GM23338 (cell line): ENCODE results near the gene CYP3A5. TPM values are rescaled to one million over a fixed set of nuclear protein-coding genes. Genes with fewer than 3 reads are reported as not detected.

ENCODE experiments used
- ATAC-seq: fragments of 200-7000 bp; cut with Tn5 transposase; 3 replicates; pipeline ENCODE4 v1.9.1; 2020
- DNase-seq: peaks from one replicate; pipeline ENCODE4 v3.0.0-alpha.2; 2015; ENCODE audit warnings: low spot score
- H2AFZ ChIP-seq: fragments of 200-600 bp; sonication (generic); 2 replicates; pipeline ENCODE4 v1.8.0; 2016; ENCODE audit warnings: antibody characterized with exemption, mild to moderate bottlenecking, moderate library complexity
- H3F3A ChIP-seq: fragments of 200-600 bp; sonication (generic); replicated peaks from 2 replicates; pipeline ENCODE4 v1.8.0; 2017; ENCODE audit warnings: antibody characterized with exemption, mixed run types, low read depth
- H3K27ac ChIP-seq: fragments of 200-600 bp; sonication (generic); 2 replicates; pipeline ENCODE4 v1.6.1; 2016; ENCODE audit warnings: low read depth
- H3K27me3 ChIP-seq: fragments of 200-600 bp; sonication (generic); 2 replicates; pipeline ENCODE4 v1.8.0; 2016; ENCODE audit warnings: mild to moderate bottlenecking, mixed run types, moderate library complexity; ENCODE audit not compliant: insufficient read depth
- H3K36me3 ChIP-seq: fragments of 200-600 bp; sonication (generic); 2 replicates; pipeline ENCODE4 v1.8.0; 2016; ENCODE audit warnings: mild to moderate bottlenecking; ENCODE audit not compliant: insufficient read depth
- H3K4me1 ChIP-seq: fragments of 200-600 bp; sonication (generic); 2 replicates; pipeline ENCODE4 v1.8.0; 2016; ENCODE audit warnings: mild to moderate bottlenecking, moderate library complexity; ENCODE audit not compliant: insufficient read depth
- H3K4me2 ChIP-seq: fragments of 200-600 bp; sonication (generic); 2 replicates; pipeline ENCODE4 v1.7.1; 2017; ENCODE audit warnings: mixed run types
- H3K4me3 ChIP-seq: fragments of 200-600 bp; sonication (generic); 2 replicates; pipeline ENCODE4 v1.6.1; 2016; ENCODE audit warnings: mixed run types
- H3K79me2 ChIP-seq: fragments of 200-600 bp; sonication (generic); replicated peaks from 2 replicates; pipeline ENCODE4 v1.8.0; 2017; ENCODE audit warnings: mild to moderate bottlenecking; ENCODE audit not compliant: insufficient read depth
- H3K9me2 ChIP-seq: fragments of 200-600 bp; sonication (generic); 2 replicates; pipeline ENCODE4 v1.8.0; 2017; ENCODE audit not compliant: insufficient read depth
- H4K20me1 ChIP-seq: fragments of 200-600 bp; sonication (generic); replicated peaks from 2 replicates; pipeline ENCODE4 v1.8.0; 2017; ENCODE audit warnings: mild to moderate bottlenecking; ENCODE audit not compliant: insufficient read depth
- H3K27ac Mint-ChIP-seq: 2 replicates; pipeline ENCODE4 v1.8.0; 2020; ENCODE audit warnings: inconsistent platforms, mild to moderate bottlenecking, moderate library complexity, mixed read lengths
- H3K27me3 Mint-ChIP-seq: 3 replicates; pipeline ENCODE4 v1.8.0; 2022; ENCODE audit warnings: low read depth, mild to moderate bottlenecking, moderate library complexity, mixed read lengths, inconsistent platforms; ENCODE audit not compliant: insufficient read depth, poor library complexity
- H3K36me3 Mint-ChIP-seq: 3 replicates; pipeline ENCODE4 v1.8.0; 2021; ENCODE audit warnings: low read depth, mild to moderate bottlenecking, inconsistent platforms, moderate library complexity, mixed read lengths
- H3K4me1 Mint-ChIP-seq: 3 replicates; pipeline ENCODE4 v1.8.0; 2020; ENCODE audit warnings: mild to moderate bottlenecking, inconsistent platforms, mixed read lengths
- H3K4me3 Mint-ChIP-seq: 3 replicates; pipeline ENCODE4 v1.8.0; 2021; ENCODE audit warnings: moderate library complexity, mild to moderate bottlenecking, inconsistent platforms, mixed read lengths
- H3K9me3 Mint-ChIP-seq: 3 replicates; pipeline ENCODE4 v1.8.0; 2020; ENCODE audit warnings: moderate library complexity, mild to moderate bottlenecking, inconsistent platforms, mixed read lengths
- EZH2 ChIP-seq: fragments of 200-600 bp; sonication (generic); IDR thresholded peaks from one replicate; pipeline ENCODE4 v1.8.0; 2017; ENCODE audit warnings: antibody characterized with exemption, mild to moderate bottlenecking, low read depth; ENCODE audit not compliant: unreplicated experiment
- EZH2phosphoT487 ChIP-seq: fragments of 200-600 bp; sonication (generic); IDR thresholded peaks from one replicate; pipeline ENCODE4 v1.8.1; 2018; ENCODE audit warnings: antibody characterized with exemption; ENCODE audit not compliant: unreplicated experiment
- JUNB ChIP-seq: IDR thresholded peaks from one replicate; pipeline ENCODE4 v1.6.1; 2016; ENCODE audit warnings: antibody characterized with exemption; ENCODE audit not compliant: unreplicated experiment
- NANOG ChIP-seq: IDR thresholded peaks from 2 replicates; pipeline ENCODE4 v1.6.1; 2016; ENCODE audit warnings: antibody characterized with exemption, borderline replicate concordance
- ZNF114 ChIP-seq: fragments of 250-450 bp; sonication (Bioruptor Pico); IDR thresholded peaks from 2 replicates; pipeline ENCODE4 v1.5.0; 2020; ENCODE audit warnings: mild to moderate bottlenecking, moderate library complexity
- ZNF462 ChIP-seq: fragments of 250-450 bp; sonication (Bioruptor Pico); IDR thresholded peaks from 2 replicates; pipeline ENCODE4 v1.5.0; 2020; ENCODE audit warnings: mild to moderate bottlenecking, moderate library complexity
- polyA plus RNA-seq: library from polyadenylated mRNA; unstranded; fragments of >200 nt; fragmentation: Nextera tagmentation; extraction: Ambion mirVana; gene quantifications from 2 replicates; pipeline ENCODE4 v1.2.1, GENCODE V29; 2016
- total RNA-seq: library from RNA; depleted of rRNA; stranded (reverse); fragments of >200 nt; shearing (Covaris generic); gene quantifications from 2 replicates; pipeline ENCODE4 v1.2.3, GENCODE V29; 2014
- TF ChIP-seq, protein P1 (sequence below): IDR thresholded peaks from 2 replicates; pipeline ENCODE4 v1.6.1; 2016; ENCODE audit warnings: antibody characterized with exemption

CYP3A5 gene
- total and polyA plus RNA-seq, 2 experiments from 2014 or later: 1.2 TPM; not detected in 1

DNA sequence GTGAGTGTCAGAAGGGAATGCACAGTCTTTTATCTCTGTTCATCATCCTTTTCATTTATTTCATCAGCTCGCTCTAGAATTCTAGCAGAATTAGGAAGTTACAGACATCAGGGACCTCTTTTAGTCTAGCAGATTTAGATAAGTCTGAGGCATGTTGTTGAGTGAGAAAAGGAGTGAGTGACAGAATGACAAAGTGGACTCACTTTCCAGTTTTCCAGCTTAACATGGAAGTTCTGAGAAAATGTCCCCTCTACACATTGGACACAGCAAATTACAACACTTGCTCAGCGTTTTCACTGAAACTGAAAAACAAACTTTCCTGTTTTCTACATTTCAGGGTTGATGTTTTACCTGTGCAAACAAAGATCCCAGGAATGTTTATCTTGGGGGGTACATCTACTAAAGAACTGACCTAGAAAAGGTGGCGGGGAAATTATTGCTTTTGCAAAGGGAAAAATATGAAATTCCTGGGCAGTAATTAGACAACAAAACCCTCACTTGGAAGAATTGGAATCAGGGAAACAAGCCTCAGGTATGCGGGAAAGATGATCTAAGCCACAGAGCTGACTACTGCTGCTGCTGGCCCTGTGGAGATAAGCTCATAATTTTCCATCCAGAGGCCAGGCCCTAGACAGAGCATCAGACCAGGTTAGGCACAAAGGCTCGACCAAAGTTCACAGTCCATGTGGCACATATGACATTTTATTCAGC lies 14.6 kb upstream of the CYP3A5 start (continued):
- TF ChIP-seq ZNF462 (CRISPR knock-in tag): no peak
- TF ChIP-seq EZH2: no peak
- no peak for TF ChIP-seq EZH2phosphoT487
- TF ChIP-seq, protein P1, sequence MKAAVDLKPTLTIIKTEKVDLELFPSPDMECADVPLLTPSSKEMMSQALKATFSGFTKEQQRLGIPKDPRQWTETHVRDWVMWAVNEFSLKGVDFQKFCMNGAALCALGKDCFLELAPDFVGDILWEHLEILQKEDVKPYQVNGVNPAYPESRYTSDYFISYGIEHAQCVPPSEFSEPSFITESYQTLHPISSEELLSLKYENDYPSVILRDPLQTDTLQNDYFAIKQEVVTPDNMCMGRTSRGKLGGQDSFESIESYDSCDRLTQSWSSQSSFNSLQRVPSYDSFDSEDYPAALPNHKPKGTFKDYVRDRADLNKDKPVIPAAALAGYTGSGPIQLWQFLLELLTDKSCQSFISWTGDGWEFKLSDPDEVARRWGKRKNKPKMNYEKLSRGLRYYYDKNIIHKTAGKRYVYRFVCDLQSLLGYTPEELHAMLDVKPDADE: no peak

DNA sequence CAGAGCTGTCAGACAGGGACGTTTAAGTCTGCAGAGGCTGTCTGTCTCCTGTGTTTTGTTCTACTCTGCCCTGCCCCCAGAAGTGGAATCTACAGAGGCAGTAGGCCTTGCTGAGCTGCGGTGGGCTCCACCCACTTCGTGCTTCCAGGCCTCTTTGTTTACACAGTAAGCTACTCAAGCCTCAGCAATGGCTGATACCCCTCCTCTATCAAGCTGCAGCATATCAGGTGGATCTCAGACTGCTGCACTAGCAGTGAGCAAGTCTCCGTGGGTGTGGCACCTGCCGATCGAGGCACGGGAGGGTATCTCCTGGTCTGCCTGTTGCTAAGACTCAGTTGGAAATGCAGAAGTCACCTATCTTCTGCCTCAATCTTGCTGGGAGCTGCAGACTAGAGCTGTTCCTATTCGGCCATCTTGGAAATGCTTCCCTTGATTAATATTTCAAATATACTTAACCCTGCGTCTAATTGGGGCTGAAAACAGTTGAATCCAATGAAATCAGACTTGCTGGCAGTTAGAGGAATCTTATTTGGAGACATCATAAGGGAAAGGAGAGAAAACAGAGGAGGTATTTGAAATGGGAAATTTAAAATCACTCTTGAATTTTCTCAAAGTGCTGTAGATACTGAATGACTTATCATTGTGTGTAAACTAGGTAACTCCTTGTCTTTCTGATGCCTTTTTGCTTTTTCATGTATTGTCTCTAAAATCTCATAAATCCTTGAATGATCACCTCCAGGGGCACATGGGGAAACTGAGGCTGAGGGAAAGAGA lies 13.8 kb upstream of the CYP3A5 start:
- H3K27ac Mint-ChIP-seq: peak overlapping the region; percentile 90
- no peaks in the 10 kb centered on the region for H3K27me3 Mint-ChIP-seq
- H3K4me3 Mint-ChIP-seq: no peak overlapping the region
- TF ChIP-seq, protein P1: no peak
- TF ChIP-seq NANOG: no peak
- peak; percentile 18 for TF ChIP-seq JUNB
- TF ChIP-seq ZNF114 (CRISPR knock-in tag): no peak

More for the DNA sequence above, 13.8 kb upstream of the CYP3A5 start:
- Histone ChIP-seq H3K27ac (peak overlapping the region; percentile 50; the same call in 1 of the 2 replicates), H3K9me2 (no peaks in the 10 kb centered on the region), H3K4me3 (no peak overlapping the region), H3K79me2 (no peaks in the 10 kb centered on the region), H4K20me1 (no peaks in the 10 kb centered on the region), H3K4me2 (peak overlapping the region; percentile 58), H3F3A (no peaks in the 10 kb centered on the region), H2AFZ (peak overlapping the region; percentile 82), H3K36me3 (no peaks in the 10 kb centered on the region), H3K27me3 (no peaks in the 10 kb centered on the region), H3K4me1 (peaks cover 12% of the 10 kb centered on the region)
- Mint-ChIP-seq H3K36me3 (no peaks in the 10 kb centered on the region), H3K4me1 (peaks cover 18% of the 10 kb centered on the region), H3K9me3 (peaks cover 6% of the 10 kb centered on the region; the same call in 1 of the 3 replicates)
- DNase-seq (peak; percentile 77), ATAC-seq (peak; percentile 98)
